Kidney (tissue), 14 donors: ENCODE data around the gene FBXL14. TPM values are rescaled to one million over a fixed set of nuclear protein-coding genes. Genes with fewer than 3 reads are reported as not detected.

Source experiments
- DNase-seq, 5 donors: peaks; one replicate each; pipeline ENCODE4 v3.0.0-alpha.2; 2013 to 2020
- FAIRE-seq: peaks from 2 replicates; lab custom pipeline; 2012; peaks lifted over from hg19 to GRCh38; lab: Jason Lieb, UNC
- H3K27ac ChIP-seq, 2 donors: one replicate each; pipeline ENCODE4 v1.7.0; 2013; ENCODE audit warnings: low read depth in 2 of 2, low read length in 2 of 2, inconsistent platforms in 1 of 2
- H3K27me3 ChIP-seq: one replicate; pipeline ENCODE4 v1.7.1; 2013; ENCODE audit warnings: low read length, inconsistent platforms; ENCODE audit not compliant: control insufficient read depth, insufficient read depth
- H3K36me3 ChIP-seq, 3 donors: one replicate each; pipeline versions ENCODE4 v1.7.0 to v1.7.1; 2013; ENCODE audit warnings: low read length in 3 of 3, control low read depth in 1 of 3, inconsistent platforms in 1 of 3; ENCODE audit not compliant: insufficient read depth in 3 of 3, control insufficient read depth in 2 of 3
- H3K4me1 ChIP-seq, 3 donors: one replicate each; pipeline versions ENCODE4 v1.7.0 to v1.7.1; 2013; ENCODE audit warnings: low read length in 3 of 3, inconsistent platforms in 1 of 3, low read depth in 1 of 3; ENCODE audit not compliant: control insufficient read depth in 2 of 3, insufficient read depth in 2 of 3
- H3K4me3 ChIP-seq, 3 donors: one replicate each; pipeline versions ENCODE4 v1.7.0 to v1.8.1; 2013; ENCODE audit warnings: low read length in 3 of 3, control low read depth in 1 of 3, inconsistent platforms in 1 of 3
- H3K9ac ChIP-seq, 3 donors: one replicate each; pipeline versions ENCODE4 v1.7.0 to v1.7.1; 2013; ENCODE audit warnings: low read length in 3 of 3, control low read depth in 1 of 3, inconsistent platforms in 1 of 3
- H3K9me3 ChIP-seq, 3 donors: one replicate each; pipeline versions ENCODE4 v1.7.0 to v1.7.1; 2013; ENCODE audit warnings: low read length in 3 of 3, control low read depth in 1 of 3, inconsistent platforms in 1 of 3; ENCODE audit not compliant: control insufficient read depth in 2 of 3, insufficient read depth in 1 of 3
- intact Hi-C: fragments of 100-400 bp; cut with DNase I; formaldehyde crosslinking; loops from one replicate; pipeline ENCODE4 v1.11.1; 2022
- polyA plus RNA-seq: library from polyadenylated mRNA; stranded (reverse); fragments of 350-450 nt; fragmentation: Illumina TruSeq; extraction: RNeasy Lipid Tissue Mini Kit (QIAGEN cat#74804); gene quantifications from one replicate; pipeline ENCODE4 v1.2.3, GENCODE V29; 2014; ENCODE audit warnings: low read depth, low replicate concordance; ENCODE audit not compliant: insufficient read depth
- total RNA-seq: library from RNA; stranded (reverse); fragmentation: NEBNext Ultra II Directional; extraction: Animal tissue kit (Norgen Biotek cat#: 25700); gene quantifications from one replicate; pipeline ENCODE4 v1.2.1, GENCODE V29; 2021
- TF ChIP-seq, protein P1 (sequence below): IDR thresholded peaks from 3 replicates; pipeline ENCODE4 v1.5.1; 2012; ENCODE audit warnings: mild to moderate bottlenecking, moderate library complexity, borderline replicate concordance; ENCODE audit not compliant: insufficient read depth; ENCODE audit errors: extremely low read depth
- donor health status: control.
- donor health status: control.
- donor health status: control.
- donor health status: control.
- donor health status: control.
- donor health status: DM: yes; HTN: yes; CAD: no.
- donor health status: Normal renal cell carcinoma (clear cell type).

The FBXL14 gene
- total and polyA plus RNA-seq, 2 donors from 2014 or later, result 5.3 to 17.9 TPM

DNA sequence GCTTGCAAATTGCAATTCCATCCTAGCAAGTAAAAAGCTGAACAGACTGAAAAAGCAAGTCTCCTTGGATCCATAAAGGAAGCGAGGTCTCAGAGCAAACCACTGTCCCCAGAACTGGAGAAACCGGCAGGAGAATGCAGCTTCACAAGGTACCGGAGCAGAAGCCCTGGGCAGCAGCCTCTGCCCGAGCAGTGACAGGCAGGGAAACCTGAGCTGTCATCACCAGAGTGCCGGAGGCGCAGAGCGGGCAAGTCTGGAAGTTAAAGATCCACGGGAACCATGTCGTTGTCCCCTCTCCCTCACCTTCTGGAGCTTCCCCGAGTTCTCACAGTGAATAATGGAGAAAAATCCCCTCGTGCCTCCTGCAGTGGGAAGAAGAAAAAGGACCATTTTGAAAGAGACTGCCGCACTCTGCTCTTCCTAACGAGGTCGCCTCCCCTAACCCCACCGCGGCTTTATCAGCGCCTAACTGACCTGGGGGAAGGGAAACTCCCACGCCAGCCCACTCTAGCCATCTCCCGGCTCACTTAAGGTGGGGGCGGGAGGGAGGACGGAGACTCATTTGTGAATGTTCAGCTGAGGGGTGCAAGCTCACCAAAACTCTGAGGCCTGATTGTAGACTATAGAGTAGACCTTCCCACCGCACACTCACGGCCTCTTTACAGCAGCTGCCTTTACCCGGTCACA, 27.8 kb downstream of the FBXL14 start:
- DNase-seq, result peak in 3 of 5 donors; percentile 58 to 70 (median 60)
- Histone ChIP-seq H3K4me3 (no peak overlapping the region), H3K27me3 (no peaks in the 10 kb centered on the region), H3K27ac (no peak overlapping the region), H3K4me1 (no peaks in the 10 kb centered on the region), H3K9ac (no peak overlapping the region), H3K9me3 (no peaks in the 10 kb centered on the region), H3K36me3 (peaks cover 0 to 6% (median 0%) of the 10 kb centered on the region in 3 donors)
- no peak for FAIRE-seq
- TF ChIP-seq, protein P1, sequence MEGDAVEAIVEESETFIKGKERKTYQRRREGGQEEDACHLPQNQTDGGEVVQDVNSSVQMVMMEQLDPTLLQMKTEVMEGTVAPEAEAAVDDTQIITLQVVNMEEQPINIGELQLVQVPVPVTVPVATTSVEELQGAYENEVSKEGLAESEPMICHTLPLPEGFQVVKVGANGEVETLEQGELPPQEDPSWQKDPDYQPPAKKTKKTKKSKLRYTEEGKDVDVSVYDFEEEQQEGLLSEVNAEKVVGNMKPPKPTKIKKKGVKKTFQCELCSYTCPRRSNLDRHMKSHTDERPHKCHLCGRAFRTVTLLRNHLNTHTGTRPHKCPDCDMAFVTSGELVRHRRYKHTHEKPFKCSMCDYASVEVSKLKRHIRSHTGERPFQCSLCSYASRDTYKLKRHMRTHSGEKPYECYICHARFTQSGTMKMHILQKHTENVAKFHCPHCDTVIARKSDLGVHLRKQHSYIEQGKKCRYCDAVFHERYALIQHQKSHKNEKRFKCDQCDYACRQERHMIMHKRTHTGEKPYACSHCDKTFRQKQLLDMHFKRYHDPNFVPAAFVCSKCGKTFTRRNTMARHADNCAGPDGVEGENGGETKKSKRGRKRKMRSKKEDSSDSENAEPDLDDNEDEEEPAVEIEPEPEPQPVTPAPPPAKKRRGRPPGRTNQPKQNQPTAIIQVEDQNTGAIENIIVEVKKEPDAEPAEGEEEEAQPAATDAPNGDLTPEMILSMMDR, result no peak
- intact Hi-C loops, result no loop called here

DNA sequence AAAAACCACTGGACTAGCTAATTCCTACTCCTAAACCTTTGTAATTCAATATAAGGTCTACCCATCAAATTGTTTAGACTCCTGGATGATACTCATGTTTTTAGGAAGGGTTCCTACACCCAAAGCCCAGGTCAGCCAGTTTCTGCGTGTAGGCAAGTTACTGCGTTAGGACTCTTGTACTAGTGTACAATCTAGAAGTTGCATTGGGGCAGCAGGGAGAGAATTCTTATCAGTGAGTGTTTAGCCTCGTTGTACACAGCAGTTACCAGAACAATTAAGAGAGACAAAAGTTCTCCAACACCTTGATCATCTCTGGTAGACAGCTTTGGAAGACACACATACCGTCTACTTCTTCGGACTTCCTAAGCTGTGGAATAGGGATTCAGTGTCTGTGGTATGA, 29.2 kb downstream of the FBXL14 start:
- Histone ChIP-seq H3K9ac (no peak overlapping the region), H3K36me3 (peaks cover 0 to 6% (median 0%) of the 10 kb centered on the region in 3 donors), H3K4me1 (no peaks in the 10 kb centered on the region), H3K4me3 (no peak overlapping the region), H3K27ac (no peak overlapping the region), H3K27me3 (no peaks in the 10 kb centered on the region), H3K9me3 (no peaks in the 10 kb centered on the region)
- TF ChIP-seq, protein P1, result no peak
- FAIRE-seq (no peak), DNase-seq (no peak)
- intact Hi-C loops, result no loop called here

DNA sequence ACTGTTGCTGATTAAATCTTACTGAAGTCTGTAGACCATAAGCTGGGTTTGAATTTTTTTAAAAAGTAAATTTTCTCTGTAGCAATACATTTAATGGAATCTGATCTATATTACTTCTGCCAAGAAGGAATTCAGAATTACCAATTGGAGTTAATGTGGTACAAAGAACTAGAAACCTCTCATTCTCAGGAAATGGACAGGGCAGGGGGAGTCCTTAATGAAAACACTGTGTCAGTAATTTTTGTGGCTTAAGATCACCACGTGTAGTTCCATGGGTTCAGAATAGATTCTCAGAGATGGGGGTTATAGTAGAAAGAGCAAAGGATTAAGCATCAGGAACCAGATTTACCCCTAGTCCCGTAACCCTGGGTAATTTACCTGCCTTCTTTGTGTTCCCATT, 30.3 kb downstream of the FBXL14 start:
- no peak for FAIRE-seq
- intact Hi-C loops, result no loop called here
- TF ChIP-seq, protein P1, result no peak

More for the DNA sequence above, 30.3 kb downstream of the FBXL14 start:
- Histone ChIP-seq H3K4me1 (no peaks in the 10 kb centered on the region), H3K36me3 (peaks cover 0 to 6% (median 0%) of the 10 kb centered on the region in 3 donors), H3K4me3 (no peak overlapping the region), H3K9ac (no peak overlapping the region), H3K27ac (no peak overlapping the region), H3K27me3 (no peaks in the 10 kb centered on the region), H3K9me3 (no peaks in the 10 kb centered on the region)
- DNase-seq, result no peak
